ENCODE data around the gene CPAMD8. TPM values are rescaled to one million over a fixed set of nuclear protein-coding genes. Genes with fewer than 3 reads are reported as not detected.
"Not testable (repeated sequence)": the region's sequence is repeated elsewhere in the genome, so short reads cannot be mapped to it uniquely, and the experiment has no call there.

Gene CPAMD8
- total RNA-seq, 1 experiment from 2014 or later = 0.34 TPM

DNA sequence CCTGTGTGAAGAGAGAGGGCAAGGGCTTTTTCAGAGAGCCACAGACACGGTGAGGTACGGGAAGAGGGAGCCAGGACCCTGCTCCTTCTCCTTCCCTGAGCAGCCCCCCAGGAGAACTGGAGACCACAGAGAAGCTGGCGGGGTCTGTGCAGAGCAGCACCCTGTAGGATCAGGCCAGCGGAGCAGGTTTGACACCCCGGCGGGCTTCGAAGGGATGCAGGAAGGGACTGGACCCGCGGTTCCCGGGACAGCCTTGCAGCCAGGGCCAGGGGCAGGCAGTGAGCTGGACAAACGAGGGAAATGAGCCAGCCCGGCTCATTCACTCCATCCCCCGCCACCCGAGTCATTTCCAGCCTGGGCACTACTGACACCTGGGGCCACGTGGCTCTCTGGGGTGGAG is 22.2 kb downstream of the CPAMD8 start:
- Histone ChIP-seq H3K27me3 (replicated peaks) (0 out of 2 replicates have a peak, but pooled peaks cover 5% of the 10 kb centered on the region), H3K4me3 (no peak overlapping the region), H3K9me3 (replicated peaks) (no peaks in the 10 kb centered on the region), H3K27ac (no peak overlapping the region), H3K4me1 (replicated peaks) (no peaks in the 10 kb centered on the region), H3K36me3 (no peaks in the 10 kb centered on the region)
- no peak for DNase-seq (ENCODE audit: low read depth in 1 of 2, low spot score in 2 of 2)

DNA sequence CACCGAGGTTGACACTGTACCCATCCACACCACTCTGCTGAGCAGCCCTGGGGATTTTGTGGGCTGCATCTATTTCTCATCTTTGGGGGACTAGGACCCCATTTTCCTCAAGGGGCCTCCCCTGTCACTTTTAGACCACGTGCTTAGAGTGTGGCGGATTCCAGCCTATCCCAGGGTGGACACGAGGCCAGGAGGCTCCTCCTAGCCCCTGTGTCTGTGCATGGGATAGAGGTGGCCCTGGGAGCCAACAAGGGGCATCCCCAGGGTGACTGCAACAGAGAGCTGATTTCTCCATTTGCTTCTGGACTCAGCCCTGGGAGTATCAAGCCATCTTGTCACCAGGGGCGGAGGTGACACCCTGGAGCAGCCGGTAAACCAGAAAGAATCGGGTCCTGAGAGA is 24.2 kb downstream of the CPAMD8 start:
- Histone ChIP-seq H3K27me3 (replicated peaks) (0 out of 2 replicates have a peak, but pooled peaks cover 5% of the 10 kb centered on the region), H3K4me1 (replicated peaks) (no peaks in the 10 kb centered on the region), H3K4me3 (no peak overlapping the region), H3K36me3 (no peaks in the 10 kb centered on the region), H3K27ac (no peak overlapping the region), H3K9me3 (replicated peaks) (no peaks in the 10 kb centered on the region)
- no peak for DNase-seq (ENCODE audit: low read depth in 1 of 2, low spot score in 2 of 2)

- no peak overlapping the region for H3K4me3 ChIP-seq
- H3K9me3 ChIP-seq (replicated peaks) = no peaks in the 10 kb centered on the region
- 0 out of 2 replicates have a peak, but pooled peaks cover 5% of the 10 kb centered on the region for H3K27me3 ChIP-seq (replicated peaks)
- no peak for DNase-seq (ENCODE audit: low read depth in 1 of 2, low spot score in 2 of 2)
- H3K36me3 ChIP-seq = no peaks in the 10 kb centered on the region
- H3K27ac ChIP-seq = no peak overlapping the region
- H3K4me1 ChIP-seq (replicated peaks) = no peaks in the 10 kb centered on the region
Observed at GRCh38 chr19:17001603-17002183, 24.9 kb downstream of the CPAMD8 start.

- Histone ChIP-seq H3K4me3 (no peak overlapping the region), H3K27me3 (replicated peaks) (0 out of 2 replicates have a peak, but pooled peaks cover 2% of the 10 kb centered on the region), H3K27ac (no peak overlapping the region), H3K4me1 (replicated peaks) (no peaks in the 10 kb centered on the region), H3K9me3 (replicated peaks) (no peaks in the 10 kb centered on the region), H3K36me3 (no peaks in the 10 kb centered on the region)
- DNase-seq (ENCODE audit: low read depth in 1 of 2, low spot score in 2 of 2) = no peak
Observed at GRCh38 chr19:16998635-16999194, 27.9 kb downstream of the CPAMD8 start.

GRCh38 chr19:16996838-16997490 is 29.6 kb downstream of the CPAMD8 start:
- not testable (repeated sequence) for H3K36me3 ChIP-seq; H3K9me3 ChIP-seq (replicated peaks); H3K27ac ChIP-seq; H3K4me3 ChIP-seq; H3K27me3 ChIP-seq (replicated peaks); DNase-seq (ENCODE audit: low read depth in 1 of 2, low spot score in 2 of 2); H3K4me1 ChIP-seq (replicated peaks)

DNA sequence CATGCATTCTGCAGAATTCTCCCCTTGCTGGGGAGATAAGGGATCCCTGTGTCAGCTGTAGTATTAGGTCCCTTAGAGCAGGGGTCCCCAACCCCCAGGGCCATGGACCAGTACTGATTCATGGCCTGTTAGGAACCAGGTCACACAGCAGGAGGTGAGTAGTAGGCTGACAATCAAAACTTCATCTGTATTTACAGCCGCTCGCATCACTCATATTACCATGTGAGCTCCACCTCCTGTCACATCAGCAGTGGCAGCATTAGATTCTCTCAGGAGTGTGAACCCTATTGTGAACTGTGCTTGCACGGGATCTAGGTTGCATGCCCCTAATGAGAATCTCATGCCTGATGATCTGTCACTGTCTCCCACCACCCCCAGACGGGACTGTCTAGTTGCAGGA is 37.9 kb downstream of the CPAMD8 start:
- no peaks in the 10 kb centered on the region for H3K36me3 ChIP-seq

GRCh38 chr19:16985403-16985802 is 41.2 kb downstream of the CPAMD8 start:
- Histone ChIP-seq H3K9me3 (replicated peaks) (no peaks in the 10 kb centered on the region), H3K27ac (no peak overlapping the region), H3K27me3 (replicated peaks) (peaks cover 12% of the 10 kb centered on the region), H3K4me1 (replicated peaks) (no peaks in the 10 kb centered on the region), H3K36me3 (no peaks in the 10 kb centered on the region), H3K4me3 (no peak overlapping the region)
- no peak for DNase-seq (ENCODE audit: low read depth in 1 of 2, low spot score in 2 of 2)

More for the DNA sequence above, 37.9 kb downstream of the CPAMD8 start:
- H3K27ac ChIP-seq = no peak overlapping the region
- DNase-seq (ENCODE audit: low read depth in 1 of 2, low spot score in 2 of 2) = no peak
- H3K27me3 ChIP-seq (replicated peaks) = peaks cover 12% of the 10 kb centered on the region
- H3K4me1 ChIP-seq (replicated peaks) = no peaks in the 10 kb centered on the region
- H3K9me3 ChIP-seq (replicated peaks) = no peaks in the 10 kb centered on the region
- no peak overlapping the region for H3K4me3 ChIP-seq

GRCh38 chr19:16982586-16982985 is 44.0 kb downstream of the CPAMD8 start:
- not testable (repeated sequence) for H3K9me3 ChIP-seq (replicated peaks); DNase-seq (ENCODE audit: low read depth in 1 of 2, low spot score in 2 of 2); H3K36me3 ChIP-seq; H3K27ac ChIP-seq; H3K4me1 ChIP-seq (replicated peaks); H3K4me3 ChIP-seq
- peaks cover 12% of the 10 kb centered on the region for H3K27me3 ChIP-seq (replicated peaks)

DNA sequence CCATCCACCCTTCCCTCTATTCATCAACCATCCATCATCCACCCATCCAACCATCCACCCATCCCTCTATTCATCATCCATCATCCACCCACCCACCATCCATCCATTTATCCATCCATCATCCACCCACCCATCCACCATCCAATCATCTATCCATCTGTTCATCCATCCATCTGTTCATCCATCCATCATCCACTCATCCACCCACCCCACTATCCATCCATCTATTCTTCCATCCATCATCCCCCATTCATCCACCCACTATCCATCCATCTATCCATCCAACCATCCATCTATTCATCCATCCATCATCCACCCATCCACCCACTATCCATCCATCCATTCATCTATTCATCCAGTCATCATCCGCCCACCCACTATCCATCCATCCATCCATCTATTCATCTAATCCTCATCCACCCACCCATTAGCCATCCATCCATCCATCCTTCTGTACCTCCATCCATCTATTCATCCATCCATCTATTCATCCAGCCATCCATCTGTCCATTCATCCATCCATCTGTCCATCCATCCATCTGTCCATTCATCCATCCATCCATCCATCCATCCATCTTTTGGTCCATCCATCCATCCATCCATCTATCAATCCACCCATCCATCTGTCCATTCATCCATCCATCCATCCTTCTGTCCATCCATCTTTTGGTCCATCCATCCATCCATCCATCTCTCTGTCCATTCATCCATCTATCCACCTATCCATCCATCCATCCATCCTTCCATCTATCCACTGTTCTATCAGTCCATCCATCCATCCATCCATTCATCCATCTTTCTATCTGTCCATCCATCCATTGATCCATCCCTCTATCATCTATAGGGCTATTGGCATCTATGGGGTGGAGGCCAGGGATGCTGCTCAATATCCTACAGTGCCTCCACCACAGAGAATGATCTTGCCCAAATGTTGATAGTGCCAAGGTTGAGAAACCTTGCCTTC is 47.5 kb downstream of the CPAMD8 start:
- Histone ChIP-seq H3K36me3 (no peaks in the 10 kb centered on the region), H3K4me1 (replicated peaks) (no peaks in the 10 kb centered on the region), H3K27ac (no peak overlapping the region), H3K27me3 (replicated peaks) (no peaks in the 10 kb centered on the region), H3K4me3 (no peak overlapping the region), H3K9me3 (replicated peaks) (no peaks in the 10 kb centered on the region)
- no peak for DNase-seq (ENCODE audit: low read depth in 1 of 2, low spot score in 2 of 2)

DNA sequence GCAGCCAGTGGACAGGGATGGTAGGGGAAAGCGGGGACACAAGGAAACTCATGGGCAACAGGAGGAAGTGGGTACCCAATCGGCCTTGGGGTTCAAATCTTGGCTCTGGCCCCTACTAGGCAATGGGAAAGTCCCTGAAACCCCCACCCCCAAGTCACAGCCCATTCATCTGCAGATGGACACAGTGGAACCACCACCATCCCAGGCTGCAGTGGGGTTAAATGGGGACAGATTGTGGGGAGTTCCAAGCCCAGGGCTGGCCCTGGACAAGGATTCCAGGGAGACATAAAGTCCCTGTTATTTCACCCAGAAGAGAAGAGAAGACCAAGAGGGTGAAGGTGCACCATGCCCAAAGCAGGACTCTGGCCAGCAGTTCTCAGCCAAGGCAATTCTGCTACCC is 48.5 kb downstream of the CPAMD8 start:
- H3K36me3 ChIP-seq = no peaks in the 10 kb centered on the region
- H3K4me1 ChIP-seq (replicated peaks) = no peaks in the 10 kb centered on the region
- H3K9me3 ChIP-seq (replicated peaks) = no peaks in the 10 kb centered on the region
- H3K27ac ChIP-seq = no peak overlapping the region
- H3K4me3 ChIP-seq = no peak overlapping the region
- H3K27me3 ChIP-seq (replicated peaks) = no peaks in the 10 kb centered on the region
- no peak for DNase-seq (ENCODE audit: low read depth in 1 of 2, low spot score in 2 of 2)

DNA sequence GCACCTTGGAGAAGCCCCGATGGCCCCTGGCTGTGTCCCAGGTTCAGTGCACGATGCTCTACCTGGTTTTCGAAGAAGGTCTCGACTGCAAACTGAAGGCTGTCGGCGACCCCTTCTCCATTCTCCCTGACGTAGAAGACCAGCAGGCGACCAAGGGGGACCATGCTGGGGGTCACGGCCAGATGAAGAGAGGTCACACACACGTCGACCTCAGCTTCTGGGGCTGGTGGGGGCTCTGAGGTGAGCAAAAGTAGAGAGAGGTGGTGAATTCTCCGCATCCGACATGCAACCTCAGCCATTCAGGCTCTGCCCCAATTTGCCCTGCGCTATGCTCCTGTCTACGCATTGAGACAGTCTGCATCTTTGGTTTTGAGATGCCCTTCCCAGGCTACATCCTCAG is 49.3 kb downstream of the CPAMD8 start:
- Histone ChIP-seq H3K27ac (no peak overlapping the region), H3K9me3 (replicated peaks) (no peaks in the 10 kb centered on the region), H3K4me3 (no peak overlapping the region), H3K4me1 (replicated peaks) (no peaks in the 10 kb centered on the region), H3K27me3 (replicated peaks) (no peaks in the 10 kb centered on the region), H3K36me3 (no peaks in the 10 kb centered on the region)
- DNase-seq (ENCODE audit: low read depth in 1 of 2, low spot score in 2 of 2) = peak in 1 of 2 experiments; percentile 23

- Histone ChIP-seq H3K4me3 (no peak overlapping the region), H3K4me1 (replicated peaks) (no peaks in the 10 kb centered on the region), H3K27me3 (replicated peaks) (no peaks in the 10 kb centered on the region), H3K9me3 (replicated peaks) (no peaks in the 10 kb centered on the region), H3K27ac (no peak overlapping the region), H3K36me3 (no peaks in the 10 kb centered on the region)
- peak in 1 of 2 experiments; percentile 29 for DNase-seq (ENCODE audit: low read depth in 1 of 2, low spot score in 2 of 2)
Observed at GRCh38 chr19:16976446-16976845, 50.2 kb downstream of the CPAMD8 start.

DNA sequence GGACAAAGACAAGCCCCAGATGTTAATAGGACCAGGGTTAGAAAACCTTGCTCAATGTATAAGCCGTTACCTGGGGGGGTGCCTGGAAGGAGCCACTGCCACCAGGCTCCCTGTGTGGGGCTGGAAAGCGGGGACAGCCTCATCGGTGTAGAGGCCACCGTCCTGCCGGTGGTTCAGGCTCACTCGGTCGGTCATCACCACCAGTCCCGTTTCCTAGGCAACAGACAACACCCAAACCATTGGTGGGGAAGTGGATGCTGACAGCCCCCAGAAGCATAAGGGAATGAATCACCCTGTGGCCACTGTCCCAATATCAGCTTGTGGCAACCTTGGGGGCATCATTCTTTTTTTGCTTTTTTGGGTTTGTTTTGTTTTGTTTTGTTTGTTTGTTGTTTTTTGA is 55.8 kb downstream of the CPAMD8 start:
- peak in 1 of 2 experiments; percentile 16 for DNase-seq (ENCODE audit: low read depth in 1 of 2, low spot score in 2 of 2)
- H3K9me3 ChIP-seq (replicated peaks) = 0 out of 2 replicates have a peak, but pooled peaks cover 5% of the 10 kb centered on the region
- no peaks in the 10 kb centered on the region for H3K4me1 ChIP-seq (replicated peaks)
- H3K27me3 ChIP-seq (replicated peaks) = no peaks in the 10 kb centered on the region
- no peak overlapping the region for H3K4me3 ChIP-seq
- no peaks in the 10 kb centered on the region for H3K36me3 ChIP-seq
- H3K27ac ChIP-seq = no peak overlapping the region

Data from SJSA1 (cell line).